K562 (cell line): Measurements from ENCODE around the gene MARCHF3. TPM values are rescaled to one million over a fixed set of nuclear protein-coding genes. Genes with fewer than 3 reads are reported as not detected.

Experiments used
- CBX2 ChIP-seq: fragments of 200-600 bp; sonication (generic); IDR thresholded peaks from one replicate; pipeline ENCODE4 v1.6.1; 2012; ENCODE audit warnings: mild to moderate bottlenecking, low read length, inconsistent platforms; ENCODE audit not compliant: insufficient read depth, poor library complexity, severe bottlenecking
- CHD4 ChIP-seq: fragments of 200-600 bp; sonication (generic); IDR thresholded peaks from 3 replicates; pipeline ENCODE4 v1.6.1; 2012; ENCODE audit warnings: low read depth, mild to moderate bottlenecking, mixed read lengths, low read length, inconsistent platforms; ENCODE audit not compliant: insufficient read depth, insufficient replicate concordance, poor library complexity, severe bottlenecking
- KLF1 ChIP-seq: fragments of 450-650 bp; IDR thresholded peaks from 2 replicates; pipeline ENCODE4 v1.6.1; 2016; ENCODE audit warnings: missing genetic modification characterization, missing compliant biosample characterization
- MEIS2 ChIP-seq: fragments of 450-650 bp; IDR thresholded peaks from 2 replicates; pipeline ENCODE4 v1.6.1; 2014; ENCODE audit warnings: mild to moderate bottlenecking; ENCODE audit not compliant: partially characterized antibody
- MGA ChIP-seq: fragments of 450-650 bp; IDR thresholded peaks from 2 replicates; pipeline ENCODE4 v1.6.1; 2016; ENCODE audit warnings: mild to moderate bottlenecking, moderate library complexity
- SMAD3 ChIP-seq: fragments of 450-650 bp; formaldehyde crosslinking; conservative IDR thresholded peaks from 2 replicates; pipeline ENCODE4 v1.4.0; 2020; ENCODE audit warnings: mild to moderate bottlenecking
- STAT5B ChIP-seq: fragments of 250-450 bp; sonication (Bioruptor Pico); IDR thresholded peaks from 2 replicates; pipeline ENCODE4 v1.8.0; 2021; ENCODE audit warnings: mild to moderate bottlenecking, inconsistent platforms
- TEAD2 ChIP-seq: fragments of 450-650 bp; IDR thresholded peaks from 2 replicates; pipeline ENCODE4 v1.6.1; 2016; ENCODE audit warnings: missing genetic modification characterization, control low read depth, missing compliant biosample characterization
- TRIM28 ChIP-seq: fragments of 450-650 bp; IDR thresholded peaks from 2 replicates; pipeline ENCODE4 v1.6.1; 2017
- ZBTB33 ChIP-seq: sonication (generic); formaldehyde crosslinking; IDR thresholded peaks from 2 replicates; pipeline ENCODE4 v1.8.1; 2023; ENCODE audit warnings: mild to moderate bottlenecking, missing genetic modification reagents
- ZNF764 ChIP-seq: fragments of 250-450 bp; sonication (Bioruptor Pico); IDR thresholded peaks from 2 replicates; pipeline ENCODE4 v1.4.0; 2020; ENCODE audit warnings: low read depth, mild to moderate bottlenecking, moderate library complexity
- ZNF77 ChIP-seq: fragments of 250-450 bp; sonication (Bioruptor Pico); IDR thresholded peaks from 2 replicates; pipeline ENCODE4 v1.5.0; 2020
- polyA plus RNA-seq, 8 experiments: library from polyadenylated mRNA; depleted of rRNA in 4 of 8; stranded (reverse) in 5 of 8; unstranded in 3 of 8; fragments of >200 nt; fragmentation: Nextera tagmentation in 2 of 8; fragmentation: Illumina TruSeq in 1 of 8; extraction: Ambion mirVana in 2 of 8; extraction: Trizol in 1 of 8; gene quantifications; 2 replicates each; pipeline versions ENCODE4 v1.2.1 to v1.2.3, GENCODE V29; 2011 to 2014; ENCODE audit warnings: inconsistent platforms in 1 of 8, missing spikeins in 1 of 8
- total RNA-seq, 7 experiments: library from RNA; depleted of rRNA in 6 of 7; stranded (reverse); fragments of >200 nt in 6 of 7; fragmentation: Illumina TruSeq in 2 of 7; extraction: Trizol in 2 of 7; gene quantifications; 2 replicates each; pipeline versions ENCODE4 v1.2.1 to v1.2.3, GENCODE V29; 2011 to 2021; ENCODE audit warnings: low replicate concordance in 1 of 7

Gene MARCHF3
- total and polyA plus RNA-seq, 9 of the 15 experiments (the other 6 are each of a cell fraction or from before 2014, with no cell fraction given) = 5.6 to 37.4 (median 16.5) TPM

- TF ChIP-seq CHD4 = no peak
- TF ChIP-seq MGA = peak; percentile 94
- TF ChIP-seq STAT5B = no peak
- TF ChIP-seq TRIM28 = no peak
- no peak for TF ChIP-seq ZBTB33 (CRISPR knock-in tag)
- TF ChIP-seq TEAD2 = peak; percentile 47; the same call in 1 of the 2 replicates
- TF ChIP-seq ZNF764 (CRISPR knock-in tag) = no peak
- peak; percentile 49 for TF ChIP-seq MEIS2
- peak; percentile 73 for TF ChIP-seq SMAD3 (CRISPR knock-in tag)
- no peak for TF ChIP-seq CBX2
- no peak for TF ChIP-seq ZNF77
- TF ChIP-seq KLF1 (tag) = 0 out of 2 replicates have a peak, but pooled peaks have one; percentile 50
Observed at GRCh38 chr5:126972062-126972895, 58.1 kb downstream of the MARCHF3 start (continued).
